HepG2 (cell line): ENCODE measurements around the gene ARHGAP9. TPM values are rescaled to one million over a fixed set of nuclear protein-coding genes. Genes with fewer than 3 reads are reported as not detected.

ENCODE experiments used
- ATAC-seq: fragments of 200-7000 bp; cut with Tn5 transposase; 3 replicates; pipeline ENCODE4 v1.9.1; 2020; ENCODE audit warnings: mild to moderate bottlenecking, moderate library complexity
- BruUV-seq: library from RNA; stranded (reverse); fragments of 400-500 nt; replicated peaks from 2 replicates; lab custom pipeline; 2021; lab: Mats Ljungman, UMichigan
- CTCF ChIA-PET: fragments of 300-600 bp; formaldehyde crosslinking; extraction: SDS; loops from one replicate; lab custom pipeline; 2021; ENCODE audit warnings: low total read pairs, inconsistent platforms, low intra/inter-chr PET ratio; lab: Yijun Ruan, JAX
- POLR2A ChIA-PET: fragments of 350-600 bp; sonication (Branson Sonifier 250); formaldehyde crosslinking; loops from one replicate; lab custom pipeline; 2020; ENCODE audit warnings: antibody characterized with exemption, inconsistent platforms; lab: Yijun Ruan, JAX
- DNase-seq: peaks from one replicate; pipeline ENCODE4 v3.0.0-alpha.2; 2015; ENCODE audit warnings: low spot score
- FAIRE-seq: peaks from 3 replicates; lab custom pipeline; 2011; peaks lifted over from hg19 to GRCh38; lab: Jason Lieb, UNC
- H2AFZ ChIP-seq: one replicate; pipeline ENCODE4 v1.6.1; 2011; ENCODE audit warnings: low read length, inconsistent platforms
- H3K27ac ChIP-seq: fragments of 300-600 bp; 3 replicates; pipeline ENCODE4 v1.8.0; 2011; ENCODE audit warnings: mixed run types, mild to moderate bottlenecking, mixed read lengths, low read length, inconsistent platforms; ENCODE audit not compliant: insufficient read depth; ENCODE audit errors: extremely low read length
- H3K27me3 ChIP-seq, 2 experiments: fragments of 200-600 bp in 1 of 2; 2 replicates in 1 of 2; 3 replicates in 1 of 2; pipeline versions ENCODE4 v1.6.0 to v1.8.0; 2011; ENCODE audit warnings: low read length in 2 of 2, mild to moderate bottlenecking in 2 of 2, moderate library complexity in 2 of 2, inconsistent platforms in 1 of 2; ENCODE audit not compliant: insufficient read depth in 2 of 2, control insufficient read depth in 1 of 2
- H3K36me3 ChIP-seq, 2 experiments: fragments of 200-600 bp in 1 of 2; replicated peaks in 1 of 2; 2 replicates in 1 of 2; 3 replicates in 1 of 2; pipeline versions ENCODE4 v1.5.1 to v1.8.0; 2011; ENCODE audit warnings: low read length in 2 of 2, inconsistent platforms in 1 of 2; ENCODE audit not compliant: insufficient read depth in 2 of 2, control insufficient read depth in 1 of 2
- H3K4me1 ChIP-seq: 2 replicates; pipeline ENCODE4 v1.5.1; 2012; ENCODE audit warnings: low read length, inconsistent platforms; ENCODE audit not compliant: insufficient read depth
- H3K4me2 ChIP-seq: 2 replicates; pipeline ENCODE4 v1.6.0; 2011; ENCODE audit warnings: low read depth, low read length, inconsistent platforms
- H3K4me3 ChIP-seq, 3 experiments: fragments of 200-600 bp in 1 of 3; sonication (generic), shearing (Covaris generic) in 1 of 3; replicated peaks in 1 of 3; 2 replicates each; pipeline ENCODE4 v1.5.1; 2011 to 2016; ENCODE audit warnings: low read length in 3 of 3, inconsistent platforms in 2 of 3, low read depth in 2 of 3, mild to moderate bottlenecking in 2 of 3, control low read depth in 1 of 3, mixed read lengths in 1 of 3; ENCODE audit not compliant: insufficient read depth in 1 of 3
- H3K79me2 ChIP-seq: one replicate; pipeline ENCODE4 v1.6.1; 2011; ENCODE audit warnings: low read length, inconsistent platforms; ENCODE audit not compliant: insufficient read depth
- H3K9ac ChIP-seq: 2 replicates; pipeline ENCODE4 v1.6.0; 2011; ENCODE audit warnings: mild to moderate bottlenecking, low read depth, low read length, inconsistent platforms; ENCODE audit not compliant: insufficient read depth
- H3K9me3 ChIP-seq: 2 replicates; pipeline ENCODE4 v1.5.1; 2012; ENCODE audit warnings: mild to moderate bottlenecking, low read length
- H4K20me1 ChIP-seq: 2 replicates; pipeline ENCODE4 v1.6.0; 2011; ENCODE audit warnings: inconsistent platforms, mild to moderate bottlenecking, low read length, moderate library complexity; ENCODE audit not compliant: insufficient read depth
- CBX2 ChIP-seq, 2 experiments: fragments of 200-600 bp in 1 of 2; sonication (generic); formaldehyde crosslinking in 1 of 2; IDR thresholded peaks; 2 replicates each; pipeline versions ENCODE4 v1.7.0 to v1.8.1; 2018 to 2022; ENCODE audit warnings: low read depth in 2 of 2, low read length in 1 of 2, mild to moderate bottlenecking in 1 of 2, missing genetic modification reagents in 1 of 2
- CHD4 ChIP-seq: fragments of 200-600 bp; sonication (generic); IDR thresholded peaks from 2 replicates; pipeline ENCODE4 v1.7.0; 2017; ENCODE audit warnings: mild to moderate bottlenecking, low read length, borderline replicate concordance
- KMT2A ChIP-seq: sonication (generic); formaldehyde crosslinking; IDR thresholded peaks from 2 replicates; pipeline ENCODE4 v1.4.0; 2020; ENCODE audit warnings: missing genetic modification reagents
- MEIS1 ChIP-seq: sonication (generic); formaldehyde crosslinking; IDR thresholded peaks from 2 replicates; pipeline ENCODE4 v1.9.0; 2021; ENCODE audit warnings: mild to moderate bottlenecking, missing genetic modification reagents, moderate library complexity, borderline replicate concordance
- MLX ChIP-seq: IDR thresholded peaks from 2 replicates; pipeline ENCODE4 v1.6.1; 2016
- NFIC ChIP-seq: IDR thresholded peaks from 2 replicates; pipeline ENCODE4 v1.6.1; 2012; ENCODE audit warnings: mild to moderate bottlenecking, low read length, inconsistent platforms
- NFKBIZ ChIP-seq: IDR thresholded peaks from 2 replicates; pipeline ENCODE4 v1.6.1; 2018; ENCODE audit warnings: missing genetic modification reagents, missing compliant biosample characterization
- NPAS2 ChIP-seq: sonication (generic); formaldehyde crosslinking; IDR thresholded peaks from 2 replicates; pipeline ENCODE4 v1.8.0; 2022; ENCODE audit warnings: mild to moderate bottlenecking, missing genetic modification reagents, borderline replicate concordance
- NR2F2 ChIP-seq: IDR thresholded peaks from 2 replicates; pipeline ENCODE4 v1.6.1; 2012; ENCODE audit warnings: low read depth, inconsistent platforms, borderline replicate concordance
- PLSCR1 ChIP-seq: sonication (generic); formaldehyde crosslinking; IDR thresholded peaks from 2 replicates; pipeline ENCODE4 v1.5.0; 2020; ENCODE audit warnings: missing genetic modification reagents, mild to moderate bottlenecking, borderline replicate concordance
- THYN1 ChIP-seq: sonication (generic); formaldehyde crosslinking; IDR thresholded peaks from 2 replicates; pipeline ENCODE4 v1.8.1; 2023; ENCODE audit warnings: low read depth, mild to moderate bottlenecking, moderate library complexity, missing genetic modification reagents, borderline replicate concordance
- YEATS4 ChIP-seq: sonication (generic); formaldehyde crosslinking; IDR thresholded peaks from 2 replicates; pipeline ENCODE4 v1.4.0; 2020; ENCODE audit warnings: missing genetic modification reagents, borderline replicate concordance
- ZBTB37 ChIP-seq: sonication (generic); formaldehyde crosslinking; IDR thresholded peaks from 2 replicates; pipeline ENCODE4 v1.4.0; 2020; ENCODE audit warnings: mild to moderate bottlenecking, missing genetic modification reagents
- ZEB1 ChIP-seq: IDR thresholded peaks from 2 replicates; pipeline ENCODE4 v1.6.1; 2012; ENCODE audit warnings: mild to moderate bottlenecking, low read depth, inconsistent platforms; ENCODE audit not compliant: insufficient replicate concordance
- ZFP90 ChIP-seq: sonication (generic); formaldehyde crosslinking; IDR thresholded peaks from 2 replicates; pipeline ENCODE4 v1.8.0; 2022; ENCODE audit warnings: missing genetic modification reagents, mild to moderate bottlenecking, inconsistent platforms, borderline replicate concordance
- ZNF740 ChIP-seq: sonication (generic); formaldehyde crosslinking; IDR thresholded peaks from 2 replicates; pipeline ENCODE4 v1.4.0; 2020; ENCODE audit warnings: missing genetic modification reagents
- ZNF780A ChIP-seq: sonication (generic); formaldehyde crosslinking; IDR thresholded peaks from 2 replicates; pipeline ENCODE4 v1.8.0; 2022; ENCODE audit warnings: mild to moderate bottlenecking, missing genetic modification reagents, moderate library complexity
- WGBS: methylation state at CpG from one replicate; pipeline ENCODE4 v1.1.6; 2017; ENCODE audit warnings: low lambda C conversion rate; 5-methylcytosine and 5-hydroxymethylcytosine counted together
- in situ Hi-C: cut with HindIII; loops from 2 replicates; pipeline ENCODE4 v1.10.0; 2017; ENCODE audit warnings: low pct_unique_long_range_greater_than_20kb; ENCODE audit not compliant: extremely low pct_ligation_motif_present
- intact Hi-C: fragments of 100-400 bp; cut with micrococcal nuclease; formaldehyde crosslinking; loops from one replicate; pipeline ENCODE4 v1.10.0; 2022; ENCODE audit not compliant: unreplicated experiment
- polyA plus RNA-seq, 8 experiments: library from polyadenylated mRNA; depleted of rRNA in 3 of 8; stranded (reverse) in 7 of 8; unstranded in 1 of 8; fragments of >200 nt; fragmentation: Illumina TruSeq in 4 of 8; extraction: Trizol in 4 of 8; gene quantifications; 2 replicates each; pipeline versions ENCODE4 v1.2.1 to v1.2.3, GENCODE V29; 2011 to 2016; ENCODE audit warnings: low read depth in 4 of 8, missing spikeins in 1 of 8, mixed read lengths in 1 of 8; ENCODE audit not compliant: insufficient read depth in 1 of 8
- total RNA-seq, 5 experiments: library from RNA; depleted of rRNA; stranded (reverse); fragments of >200 nt; fragmentation: Illumina TruSeq; extraction: Trizol; gene quantifications; 2 replicates each; pipeline ENCODE4 v1.2.3, GENCODE V29; 2016; ENCODE audit warnings: low read depth in 1 of 5

The ARHGAP9 gene
- total and polyA plus RNA-seq, 2 of the 13 experiments (the other 11 are each of a cell fraction or from before 2014, with no cell fraction given) = 0.18 to 1.2 TPM

GRCh38 chr12:57454566-57455373, 24.9 kb downstream of the ARHGAP9 start, which contains the start of gene INHBE:
Gene INHBE, plus strand, starts transcription at chr12:57455307. Its CDS starts 230 bp downstream, at chr12:57455537.
- Histone ChIP-seq H4K20me1 (no peaks in the 10 kb centered on the region), H3K36me3 (no peaks in the 10 kb centered on the region), H3K27ac (peak within 1 kb of the TSS; percentile 98), H3K27me3 (no peaks in the 10 kb centered on the region; a peak in 1 of 5 replicates), H3K9me3 (no peaks in the 10 kb centered on the region), H3K4me3 (peak within 1 kb of the TSS; percentile 62 to 83 (median 66)), H3K4me1 (peaks cover 88% of the 10 kb centered on the region), H3K9ac (peak within 1 kb of the TSS; percentile 80), H3K79me2 (peaks cover 15% of the 10 kb centered on the region), H2AFZ (no peak within 1 kb of the TSS), H3K4me2 (peak within 1 kb of the TSS; percentile 99)
- CTCF ChIA-PET = interaction anchor here (0.8 to 6.1 kb wide), 2 partner anchors 147 to 190 kb away, joined by 3 to 66 read pairs; no protein-coding TSS in a partner anchor
- in situ Hi-C loops = loop anchor here (5.0 kb wide), 2 partner anchors 147 to 192 kb away; no protein-coding TSS in a partner anchor
- intact Hi-C loops = loop anchor here (5.0 to 10.0 kb wide), 2 partner anchors 192 to 700 kb away; partner anchors contain the start of gene PRIM1
- POLR2A ChIA-PET = interaction anchor here (0.7 to 6.4 kb wide), 21 partner anchors 21 to 1233 kb away, joined by 3 to 99 read pairs (median 5); partner anchors contain the start of genes DCTN2, DDIT3, INHBC and LRP1
- BruUV-seq = no TSS peak
- 3% methylated on average over 8 of the region's 10 CpGs for WGBS
- FAIRE-seq = peak; percentile 97
- peak; percentile 73 for ATAC-seq
- DNase-seq = peak; percentile 92
- no peak; the same call in 1 of the 2 replicates for TF ChIP-seq ZFP90 (CRISPR knock-in tag)
- TF ChIP-seq CBX2 (IDR thresholded peaks at IDR 0.05; ENCODE audit: low read depth, low read length) = no peak
- TF ChIP-seq CBX2 (CRISPR knock-in tag; IDR thresholded peaks at IDR 0.05; ENCODE audit: low read depth) = no peak
- TF ChIP-seq ZEB1 = no peak
- no peak for TF ChIP-seq NFIC
- peak; percentile 96 for TF ChIP-seq MEIS1 (CRISPR knock-in tag)
- TF ChIP-seq MLX (CRISPR knock-in tag) = peak; percentile 96
- peak; percentile 69; the same call in 1 of the 2 replicates for TF ChIP-seq ZNF780A (CRISPR knock-in tag)
- peak; percentile 95 for TF ChIP-seq ZNF740 (CRISPR knock-in tag)
- TF ChIP-seq NPAS2 = no peak
- TF ChIP-seq NFKBIZ = peak; percentile 62; the same call in 1 of the 2 replicates
- TF ChIP-seq YEATS4 (CRISPR knock-in tag) = peak; percentile 98
- no peak for TF ChIP-seq ZBTB37 (CRISPR knock-in tag)
- no peak for TF ChIP-seq KMT2A (CRISPR knock-in tag)
- TF ChIP-seq NR2F2 = no peak
- peak; percentile 72; the same call in 1 of the 2 replicates for TF ChIP-seq CHD4
- TF ChIP-seq THYN1 (CRISPR knock-in tag) = no peak
- no peak for TF ChIP-seq PLSCR1 (CRISPR knock-in tag)
